HepG2 (cell line): Measurements from ENCODE around the gene MEDAG. TPM values are rescaled to one million over a fixed set of nuclear protein-coding genes. Genes with fewer than 3 reads are reported as not detected.

ENCODE experiments used
- ATAC-seq: fragments of 200-7000 bp; cut with Tn5 transposase; 3 replicates; pipeline ENCODE4 v1.9.1; 2020; ENCODE audit warnings: mild to moderate bottlenecking, moderate library complexity
- BruUV-seq: library from RNA; stranded (reverse); fragments of 400-500 nt; replicated peaks from 2 replicates; lab custom pipeline; 2021; lab: Mats Ljungman, UMichigan
- CTCF ChIA-PET: fragments of 300-600 bp; formaldehyde crosslinking; extraction: SDS; loops from one replicate; lab custom pipeline; 2021; ENCODE audit warnings: low total read pairs, inconsistent platforms, low intra/inter-chr PET ratio; lab: Yijun Ruan, JAX
- POLR2A ChIA-PET: fragments of 350-600 bp; sonication (Branson Sonifier 250); formaldehyde crosslinking; loops from one replicate; lab custom pipeline; 2020; ENCODE audit warnings: antibody characterized with exemption, inconsistent platforms; lab: Yijun Ruan, JAX
- DNase-seq: peaks from one replicate; pipeline ENCODE4 v3.0.0-alpha.2; 2015; ENCODE audit warnings: low spot score
- FAIRE-seq: peaks from 3 replicates; lab custom pipeline; 2011; peaks lifted over from hg19 to GRCh38; lab: Jason Lieb, UNC
- H2AFZ ChIP-seq: one replicate; pipeline ENCODE4 v1.6.1; 2011; ENCODE audit warnings: low read length, inconsistent platforms
- H3K27ac ChIP-seq: fragments of 300-600 bp; 3 replicates; pipeline ENCODE4 v1.8.0; 2011; ENCODE audit warnings: mixed run types, mild to moderate bottlenecking, mixed read lengths, low read length, inconsistent platforms; ENCODE audit not compliant: insufficient read depth; ENCODE audit errors: extremely low read length
- H3K27me3 ChIP-seq, 2 experiments: fragments of 200-600 bp in 1 of 2; 2 replicates in 1 of 2; 3 replicates in 1 of 2; pipeline versions ENCODE4 v1.6.0 to v1.8.0; 2011; ENCODE audit warnings: low read length in 2 of 2, mild to moderate bottlenecking in 2 of 2, moderate library complexity in 2 of 2, inconsistent platforms in 1 of 2; ENCODE audit not compliant: insufficient read depth in 2 of 2, control insufficient read depth in 1 of 2
- H3K36me3 ChIP-seq, 2 experiments: fragments of 200-600 bp in 1 of 2; replicated peaks in 1 of 2; 2 replicates in 1 of 2; 3 replicates in 1 of 2; pipeline versions ENCODE4 v1.5.1 to v1.8.0; 2011; ENCODE audit warnings: low read length in 2 of 2, inconsistent platforms in 1 of 2; ENCODE audit not compliant: insufficient read depth in 2 of 2, control insufficient read depth in 1 of 2
- H3K4me1 ChIP-seq: 2 replicates; pipeline ENCODE4 v1.5.1; 2012; ENCODE audit warnings: low read length, inconsistent platforms; ENCODE audit not compliant: insufficient read depth
- H3K4me2 ChIP-seq: 2 replicates; pipeline ENCODE4 v1.6.0; 2011; ENCODE audit warnings: low read depth, low read length, inconsistent platforms
- H3K4me3 ChIP-seq, 3 experiments: fragments of 200-600 bp in 1 of 3; sonication (generic), shearing (Covaris generic) in 1 of 3; replicated peaks in 1 of 3; 2 replicates each; pipeline ENCODE4 v1.5.1; 2011 to 2016; ENCODE audit warnings: low read length in 3 of 3, inconsistent platforms in 2 of 3, low read depth in 2 of 3, mild to moderate bottlenecking in 2 of 3, control low read depth in 1 of 3, mixed read lengths in 1 of 3; ENCODE audit not compliant: insufficient read depth in 1 of 3
- H3K79me2 ChIP-seq: one replicate; pipeline ENCODE4 v1.6.1; 2011; ENCODE audit warnings: low read length, inconsistent platforms; ENCODE audit not compliant: insufficient read depth
- H3K9ac ChIP-seq: 2 replicates; pipeline ENCODE4 v1.6.0; 2011; ENCODE audit warnings: mild to moderate bottlenecking, low read depth, low read length, inconsistent platforms; ENCODE audit not compliant: insufficient read depth
- H3K9me3 ChIP-seq: 2 replicates; pipeline ENCODE4 v1.5.1; 2012; ENCODE audit warnings: mild to moderate bottlenecking, low read length
- H4K20me1 ChIP-seq: 2 replicates; pipeline ENCODE4 v1.6.0; 2011; ENCODE audit warnings: inconsistent platforms, mild to moderate bottlenecking, low read length, moderate library complexity; ENCODE audit not compliant: insufficient read depth
- AKAP8 ChIP-seq: sonication (generic); formaldehyde crosslinking; IDR thresholded peaks from 2 replicates; pipeline ENCODE4 v1.5.1; 2020; ENCODE audit warnings: mild to moderate bottlenecking, missing genetic modification reagents
- GABPA ChIP-seq, 2 experiments: IDR thresholded peaks; 2 replicates each; pipeline ENCODE4 v1.6.1; 2011 to 2016; ENCODE audit warnings: low read depth in 2 of 2, low read length in 1 of 2, missing biosample characterization in 1 of 2, missing genetic modification characterization in 1 of 2
- PITX1 ChIP-seq: sonication (generic); formaldehyde crosslinking; IDR thresholded peaks from 2 replicates; pipeline ENCODE4 v1.5.1; 2020; ENCODE audit warnings: mild to moderate bottlenecking, missing genetic modification reagents
- RAD51 ChIP-seq: fragments of 450-650 bp; IDR thresholded peaks from 2 replicates; pipeline ENCODE4 v1.6.1; 2016; ENCODE audit warnings: borderline replicate concordance
- YY1 ChIP-seq: IDR thresholded peaks from 2 replicates; pipeline ENCODE4 v1.6.1; 2011; ENCODE audit warnings: low read length, low read depth, moderate library complexity, mild to moderate bottlenecking; ENCODE audit not compliant: insufficient read depth, insufficient replicate concordance
- ZMYM4 ChIP-seq: sonication (generic); formaldehyde crosslinking; IDR thresholded peaks from 2 replicates; pipeline ENCODE4 v1.8.1; 2023; ENCODE audit warnings: mild to moderate bottlenecking, missing genetic modification reagents
- ZNF510 ChIP-seq: sonication (generic); formaldehyde crosslinking; IDR thresholded peaks from 2 replicates; pipeline ENCODE4 v1.4.0; 2020; ENCODE audit warnings: low read depth, mild to moderate bottlenecking, missing genetic modification reagents
- ZNF670 ChIP-seq: sonication (generic); formaldehyde crosslinking; IDR thresholded peaks from 2 replicates; pipeline ENCODE4 v1.8.0; 2022; ENCODE audit warnings: mild to moderate bottlenecking, missing genetic modification reagents, borderline replicate concordance
- ZNF709 ChIP-seq: sonication (generic); formaldehyde crosslinking; IDR thresholded peaks from 2 replicates; pipeline ENCODE4 v1.5.0; 2020; ENCODE audit warnings: mild to moderate bottlenecking, missing genetic modification reagents
- ZNF720 ChIP-seq: sonication (generic); formaldehyde crosslinking; IDR thresholded peaks from 2 replicates; pipeline ENCODE4 v1.4.0; 2020; ENCODE audit warnings: missing genetic modification reagents
- WGBS: methylation state at CpG from one replicate; pipeline ENCODE4 v1.1.6; 2017; ENCODE audit warnings: low lambda C conversion rate; 5-methylcytosine and 5-hydroxymethylcytosine counted together
- in situ Hi-C: cut with HindIII; loops from 2 replicates; pipeline ENCODE4 v1.10.0; 2017; ENCODE audit warnings: low pct_unique_long_range_greater_than_20kb; ENCODE audit not compliant: extremely low pct_ligation_motif_present
- intact Hi-C: fragments of 100-400 bp; cut with micrococcal nuclease; formaldehyde crosslinking; loops from one replicate; pipeline ENCODE4 v1.10.0; 2022; ENCODE audit not compliant: unreplicated experiment
- polyA plus RNA-seq, 8 experiments: library from polyadenylated mRNA; depleted of rRNA in 3 of 8; stranded (reverse) in 7 of 8; unstranded in 1 of 8; fragments of >200 nt; fragmentation: Illumina TruSeq in 4 of 8; extraction: Trizol in 4 of 8; gene quantifications; 2 replicates each; pipeline versions ENCODE4 v1.2.1 to v1.2.3, GENCODE V29; 2011 to 2016; ENCODE audit warnings: low read depth in 4 of 8, missing spikeins in 1 of 8, mixed read lengths in 1 of 8; ENCODE audit not compliant: insufficient read depth in 1 of 8
- total RNA-seq, 5 experiments: library from RNA; depleted of rRNA; stranded (reverse); fragments of >200 nt; fragmentation: Illumina TruSeq; extraction: Trizol; gene quantifications; 2 replicates each; pipeline ENCODE4 v1.2.3, GENCODE V29; 2016; ENCODE audit warnings: low read depth in 1 of 5
- TF ChIP-seq, protein P1 (sequence below): sonication (generic); formaldehyde crosslinking; IDR thresholded peaks from 2 replicates; pipeline ENCODE4 v1.4.0; 2020; ENCODE audit warnings: missing genetic modification reagents
- TF ChIP-seq, protein P2 (sequence below): sonication (generic); formaldehyde crosslinking; IDR thresholded peaks from 2 replicates; pipeline ENCODE4 v1.5.0; 2020; ENCODE audit warnings: mild to moderate bottlenecking, missing genetic modification reagents
- TF ChIP-seq, protein P3 (sequence below), 2 experiments: sonication (generic) in 1 of 2; formaldehyde crosslinking in 1 of 2; IDR thresholded peaks; 2 replicates each; pipeline versions ENCODE4 v1.5.1 to v1.6.1; 2011 to 2020; ENCODE audit warnings: borderline replicate concordance in 1 of 2, low read depth in 1 of 2, low read length in 1 of 2, mild to moderate bottlenecking in 1 of 2, missing genetic modification reagents in 1 of 2, moderate library complexity in 1 of 2

The MEDAG gene
- total and polyA plus RNA-seq, 2 of the 13 experiments (the other 11 are each of a cell fraction or from before 2014, with no cell fraction given): not detected

DNA sequence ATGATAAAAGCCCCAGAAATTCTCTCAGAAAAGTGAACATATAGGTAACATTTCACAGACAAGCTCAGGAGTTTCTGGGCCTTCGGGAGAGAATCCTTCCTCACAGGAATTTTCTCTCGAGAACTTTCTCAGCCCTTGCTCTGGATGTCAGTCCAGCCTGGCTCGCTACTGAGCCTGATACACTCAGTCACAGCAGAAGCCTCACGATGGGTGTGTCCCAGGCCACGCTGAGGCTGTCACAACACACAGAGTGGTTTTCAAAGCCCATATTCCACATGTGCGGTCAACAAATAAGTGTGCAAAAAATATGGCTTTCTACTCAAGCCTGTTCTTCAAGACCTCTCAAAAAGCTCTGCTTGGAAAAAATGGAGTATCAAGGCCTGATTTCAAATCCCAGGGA, 31.5 kb upstream of the MEDAG start (continued):
- TF ChIP-seq RAD51 (no peak), AKAP8 (no peak)

DNA sequence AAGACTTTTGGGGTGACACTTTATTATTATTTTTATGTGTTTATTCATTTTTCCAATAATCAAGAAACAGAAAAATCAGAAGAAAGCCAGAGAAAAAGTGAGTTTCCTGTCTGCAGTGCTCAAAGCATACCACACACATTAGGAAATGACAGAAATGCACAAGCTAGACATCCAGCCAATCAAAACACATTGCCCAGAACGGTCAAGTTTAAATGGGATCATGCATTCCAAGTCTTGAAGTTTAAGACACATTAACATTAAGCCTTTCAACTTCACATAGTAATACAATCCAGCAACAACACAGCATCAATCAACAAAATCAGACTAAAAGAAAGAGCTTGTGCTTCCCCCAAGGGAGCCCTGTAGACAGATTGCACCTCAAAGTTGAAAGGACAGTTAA, 28.7 kb upstream of the MEDAG start:
- H3K79me2 ChIP-seq: no peaks in the 10 kb centered on the region
- TF ChIP-seq PITX1 (CRISPR knock-in tag) (no peak), ZMYM4 (CRISPR knock-in tag) (no peak), YY1 (no peak), ZNF510 (no peak), GABPA (IDR thresholded peaks at IDR 0.05; ENCODE audit: low read depth, low read length) (no peak), GABPA (CRISPR knock-in tag; IDR thresholded peaks at IDR 0.05; ENCODE audit: low read depth) (no peak), ZNF720 (no peak), ZNF670 (CRISPR knock-in tag) (no peak), ZNF709 (CRISPR knock-in tag) (no peak)
- TF ChIP-seq, protein P1, sequence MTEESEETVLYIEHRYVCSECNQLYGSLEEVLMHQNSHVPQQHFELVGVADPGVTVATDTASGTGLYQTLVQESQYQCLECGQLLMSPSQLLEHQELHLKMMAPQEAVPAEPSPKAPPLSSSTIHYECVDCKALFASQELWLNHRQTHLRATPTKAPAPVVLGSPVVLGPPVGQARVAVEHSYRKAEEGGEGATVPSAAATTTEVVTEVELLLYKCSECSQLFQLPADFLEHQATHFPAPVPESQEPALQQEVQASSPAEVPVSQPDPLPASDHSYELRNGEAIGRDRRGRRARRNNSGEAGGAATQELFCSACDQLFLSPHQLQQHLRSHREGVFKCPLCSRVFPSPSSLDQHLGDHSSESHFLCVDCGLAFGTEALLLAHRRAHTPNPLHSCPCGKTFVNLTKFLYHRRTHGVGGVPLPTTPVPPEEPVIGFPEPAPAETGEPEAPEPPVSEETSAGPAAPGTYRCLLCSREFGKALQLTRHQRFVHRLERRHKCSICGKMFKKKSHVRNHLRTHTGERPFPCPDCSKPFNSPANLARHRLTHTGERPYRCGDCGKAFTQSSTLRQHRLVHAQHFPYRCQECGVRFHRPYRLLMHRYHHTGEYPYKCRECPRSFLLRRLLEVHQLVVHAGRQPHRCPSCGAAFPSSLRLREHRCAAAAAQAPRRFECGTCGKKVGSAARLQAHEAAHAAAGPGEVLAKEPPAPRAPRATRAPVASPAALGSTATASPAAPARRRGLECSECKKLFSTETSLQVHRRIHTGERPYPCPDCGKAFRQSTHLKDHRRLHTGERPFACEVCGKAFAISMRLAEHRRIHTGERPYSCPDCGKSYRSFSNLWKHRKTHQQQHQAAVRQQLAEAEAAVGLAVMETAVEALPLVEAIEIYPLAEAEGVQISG (CRISPR knock-in tag): no peak
- TF ChIP-seq, protein P2, sequence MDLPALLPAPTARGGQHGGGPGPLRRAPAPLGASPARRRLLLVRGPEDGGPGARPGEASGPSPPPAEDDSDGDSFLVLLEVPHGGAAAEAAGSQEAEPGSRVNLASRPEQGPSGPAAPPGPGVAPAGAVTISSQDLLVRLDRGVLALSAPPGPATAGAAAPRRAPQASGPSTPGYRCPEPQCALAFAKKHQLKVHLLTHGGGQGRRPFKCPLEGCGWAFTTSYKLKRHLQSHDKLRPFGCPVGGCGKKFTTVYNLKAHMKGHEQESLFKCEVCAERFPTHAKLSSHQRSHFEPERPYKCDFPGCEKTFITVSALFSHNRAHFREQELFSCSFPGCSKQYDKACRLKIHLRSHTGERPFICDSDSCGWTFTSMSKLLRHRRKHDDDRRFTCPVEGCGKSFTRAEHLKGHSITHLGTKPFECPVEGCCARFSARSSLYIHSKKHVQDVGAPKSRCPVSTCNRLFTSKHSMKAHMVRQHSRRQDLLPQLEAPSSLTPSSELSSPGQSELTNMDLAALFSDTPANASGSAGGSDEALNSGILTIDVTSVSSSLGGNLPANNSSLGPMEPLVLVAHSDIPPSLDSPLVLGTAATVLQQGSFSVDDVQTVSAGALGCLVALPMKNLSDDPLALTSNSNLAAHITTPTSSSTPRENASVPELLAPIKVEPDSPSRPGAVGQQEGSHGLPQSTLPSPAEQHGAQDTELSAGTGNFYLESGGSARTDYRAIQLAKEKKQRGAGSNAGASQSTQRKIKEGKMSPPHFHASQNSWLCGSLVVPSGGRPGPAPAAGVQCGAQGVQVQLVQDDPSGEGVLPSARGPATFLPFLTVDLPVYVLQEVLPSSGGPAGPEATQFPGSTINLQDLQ (CRISPR knock-in tag): no peak
- TF ChIP-seq, protein P3, sequence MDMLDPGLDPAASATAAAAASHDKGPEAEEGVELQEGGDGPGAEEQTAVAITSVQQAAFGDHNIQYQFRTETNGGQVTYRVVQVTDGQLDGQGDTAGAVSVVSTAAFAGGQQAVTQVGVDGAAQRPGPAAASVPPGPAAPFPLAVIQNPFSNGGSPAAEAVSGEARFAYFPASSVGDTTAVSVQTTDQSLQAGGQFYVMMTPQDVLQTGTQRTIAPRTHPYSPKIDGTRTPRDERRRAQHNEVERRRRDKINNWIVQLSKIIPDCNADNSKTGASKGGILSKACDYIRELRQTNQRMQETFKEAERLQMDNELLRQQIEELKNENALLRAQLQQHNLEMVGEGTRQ (IDR thresholded peaks at IDR 0.05; ENCODE audit: low read depth, low read length): no peak
- TF ChIP-seq, protein P3 (CRISPR knock-in tag; IDR thresholded peaks at IDR 0.05; ENCODE audit: borderline replicate concordance): no peak

More for the DNA sequence above, 28.7 kb upstream of the MEDAG start:
- no peaks in the 10 kb centered on the region for H4K20me1 ChIP-seq
- no peak overlapping the region for H3K4me3 ChIP-seq
- H3K4me1 ChIP-seq: peaks cover 21% of the 10 kb centered on the region
- intact Hi-C loops (no loop called here), in situ Hi-C loops (no loop called here)
- FAIRE-seq (no peak), DNase-seq (no peak), ATAC-seq (no peak)
- no peak overlapping the region for H2AFZ ChIP-seq
- H3K4me2 ChIP-seq: no peak overlapping the region
- no peak overlapping the region for H3K27ac ChIP-seq
- H3K27me3 ChIP-seq: peaks cover 0 to 21% of the 10 kb centered on the region in 2 experiments; a peak in 3 of 5 replicates
- ChIA-PET POLR2A (no interaction called here), CTCF (no interaction called here)
- WGBS: 0% methylated on average over 1 of the region's 1 CpG
- H3K9me3 ChIP-seq: no peaks in the 10 kb centered on the region
- BruUV-seq: no TSS peak
- no peaks in the 10 kb centered on the region for H3K36me3 ChIP-seq
- H3K9ac ChIP-seq: no peak overlapping the region
